HG03097 (cell line): ENCODE measurements around the gene ENOX1.

Source experiments
- ATAC-seq: cut with Tn5 transposase; IDR thresholded peaks from one replicate; pipeline ENCODE4 v1.9.1; 2021; ENCODE audit not compliant: unreplicated experiment, low FRiP score

ENOX1 gene

DNA sequence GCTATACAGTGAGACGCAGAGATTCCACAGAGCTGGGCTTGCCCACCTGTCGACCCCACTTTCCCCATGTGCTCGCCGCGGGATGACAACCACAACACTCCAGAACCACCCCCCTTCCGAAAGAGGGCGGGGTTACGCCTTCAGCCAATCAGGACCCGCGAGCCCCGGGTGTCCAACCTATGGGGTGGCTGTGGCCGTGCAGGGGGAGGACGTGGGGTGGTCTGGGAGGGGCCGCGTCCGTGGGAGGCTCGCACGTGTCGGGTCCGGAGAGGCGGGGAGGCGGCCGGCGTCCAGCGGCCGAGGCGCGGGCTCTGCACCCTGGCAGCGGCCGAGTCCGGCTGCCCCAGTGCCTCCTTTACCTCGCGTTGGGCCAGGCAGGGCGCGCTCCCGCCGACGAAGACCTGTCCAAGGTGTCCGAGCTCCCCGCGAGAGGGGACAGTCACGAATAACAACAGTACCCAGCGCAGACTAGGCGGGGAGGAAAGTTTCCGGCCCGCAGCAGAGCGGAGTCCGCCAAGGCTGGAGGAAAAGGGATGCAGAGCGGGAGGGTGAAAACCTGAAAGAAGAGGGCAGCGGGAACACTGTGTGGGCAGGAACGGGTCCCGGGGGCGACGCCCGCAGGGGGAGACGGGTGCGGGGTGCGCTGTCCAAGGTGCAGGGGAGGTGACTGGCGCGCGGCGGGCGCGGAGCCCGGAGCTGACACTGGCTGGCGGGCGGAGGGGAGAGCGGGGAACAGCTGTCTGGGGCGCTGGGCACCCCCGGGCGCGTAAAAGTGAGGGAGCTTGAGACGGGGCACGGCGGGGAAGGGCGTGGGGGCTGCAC is 911 bp downstream of the ENOX1 start:
- ATAC-seq: no peak

DNA sequence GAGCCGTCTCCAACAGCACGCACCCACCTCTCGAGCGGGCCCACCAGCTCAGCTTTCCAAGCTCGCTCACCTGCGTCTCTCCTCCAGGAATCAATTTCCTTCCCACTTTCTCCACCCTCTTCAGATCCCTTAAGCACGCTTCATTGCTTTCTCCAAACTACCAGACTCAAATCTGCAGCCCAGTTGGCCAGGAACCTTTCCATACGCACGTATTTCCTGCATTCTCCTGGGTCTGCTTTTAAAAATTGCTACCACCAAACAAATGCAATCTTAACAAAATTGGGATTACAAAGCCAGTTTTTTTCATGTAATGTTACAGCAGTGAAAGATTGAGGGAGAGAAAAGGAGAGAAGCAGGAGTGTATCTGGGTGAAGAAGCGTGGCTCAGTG is 1.5 kb downstream of the ENOX1 start:
- ATAC-seq: no peak

DNA sequence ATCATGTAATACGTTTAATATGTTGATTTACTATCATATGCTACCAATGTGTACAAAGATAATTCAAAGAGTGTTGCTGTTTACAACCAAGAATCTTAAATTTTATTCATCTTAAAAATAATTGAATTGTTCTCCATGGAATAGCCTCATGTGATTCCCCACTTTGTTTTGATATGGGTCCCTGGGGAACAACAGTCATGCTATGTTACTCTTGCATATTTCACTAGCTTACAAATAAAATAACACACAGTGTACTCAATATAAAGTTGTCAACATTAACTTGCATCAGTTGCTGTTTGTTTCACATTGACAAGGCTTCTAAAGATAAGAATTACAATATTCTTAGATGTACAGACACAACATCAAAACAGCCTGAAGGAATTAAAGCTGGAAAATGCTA is 2.3 kb downstream of the ENOX1 start:
- ATAC-seq: no peak

GRCh38 chr13:43783820-43784219 is 3.0 kb downstream of the ENOX1 start:
- no peak for ATAC-seq

- no peak for ATAC-seq
Observed at GRCh38 chr13:43782686-43783085, 4.1 kb downstream of the ENOX1 start.

DNA sequence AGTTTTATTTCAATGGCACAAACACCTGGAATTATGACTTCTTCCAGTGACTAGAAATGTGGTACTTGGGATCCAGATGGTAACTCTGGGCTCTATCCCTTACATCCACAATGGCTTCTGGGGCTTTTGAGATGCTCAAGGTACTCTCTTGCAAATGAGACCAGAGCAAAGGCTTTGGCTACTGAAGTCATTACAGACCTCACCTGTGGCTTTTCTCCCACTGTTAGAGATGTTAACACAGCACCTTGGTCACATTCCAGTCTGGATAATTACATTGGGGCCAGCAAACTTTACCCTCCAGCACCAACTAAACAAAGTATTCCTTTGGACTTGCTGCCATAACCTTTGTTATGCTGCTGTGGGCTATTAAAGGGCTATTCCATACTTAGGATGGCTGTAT is 6.1 kb downstream of the ENOX1 start:
- no peak for ATAC-seq

DNA sequence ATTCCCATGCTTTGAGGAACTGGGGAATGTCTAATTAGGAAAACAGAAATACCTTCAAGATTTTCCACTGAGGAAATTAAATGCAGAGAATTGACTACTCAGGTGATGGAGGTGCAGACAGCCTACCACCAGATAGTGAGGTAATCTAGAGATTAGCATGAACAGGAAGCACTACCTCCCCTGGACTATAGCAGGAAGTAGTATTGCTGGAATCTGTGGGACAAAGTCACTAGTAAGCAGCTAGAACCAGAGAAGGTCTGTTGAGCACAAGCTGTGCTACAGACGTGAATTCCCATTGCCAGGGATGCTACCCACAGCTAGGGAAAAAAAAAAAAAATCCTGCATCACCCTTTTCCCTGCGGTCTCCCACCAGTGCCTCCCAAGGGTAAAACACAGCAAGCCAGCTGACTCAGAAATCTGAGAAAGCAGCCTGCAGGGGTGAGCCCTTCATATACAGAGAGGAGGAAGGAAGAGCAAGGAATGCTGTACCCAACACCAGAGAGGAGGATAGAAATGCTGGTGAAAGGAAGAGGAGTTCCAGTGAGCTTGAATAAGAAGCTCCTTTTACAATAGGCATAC is 10.2 kb downstream of the ENOX1 start:
- ATAC-seq: no peak

DNA sequence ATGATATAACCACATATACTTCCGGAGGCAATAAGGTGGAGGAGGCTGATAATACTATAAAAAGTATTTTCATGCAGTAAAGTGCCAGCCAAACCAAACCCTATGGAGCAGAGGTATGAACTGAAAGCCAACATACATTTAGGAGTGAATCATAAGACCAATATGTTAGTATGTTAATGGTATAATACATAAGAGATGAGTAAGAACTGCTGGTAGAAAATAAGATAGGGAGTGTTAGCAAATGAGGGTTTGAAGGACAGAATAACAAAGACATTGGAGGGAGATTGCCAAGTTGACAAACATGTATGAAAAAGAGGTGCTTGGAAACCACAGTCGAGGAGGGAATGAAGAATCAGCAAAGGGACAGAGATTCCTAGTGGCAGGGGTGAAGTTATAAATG is 10.8 kb downstream of the ENOX1 start:
- ATAC-seq: no peak

DNA sequence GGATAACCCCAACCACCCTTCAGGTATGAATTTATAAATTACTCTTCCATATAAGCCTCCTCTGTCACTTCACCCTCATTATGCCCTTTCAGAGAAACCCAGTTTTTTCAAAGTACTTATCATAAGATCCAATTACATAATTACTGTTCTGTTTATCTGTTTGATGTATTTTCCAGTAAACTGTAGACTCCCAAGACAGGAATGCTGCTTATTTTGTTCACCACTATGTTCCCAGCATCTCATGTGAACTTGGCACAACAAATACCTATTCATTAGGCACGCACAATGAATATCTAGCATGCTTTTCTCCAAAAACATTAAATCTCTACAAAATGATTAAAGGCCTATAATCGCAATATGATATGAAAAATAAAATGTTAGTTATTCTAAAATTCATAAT is 13.2 kb downstream of the ENOX1 start:
- ATAC-seq: no peak

DNA sequence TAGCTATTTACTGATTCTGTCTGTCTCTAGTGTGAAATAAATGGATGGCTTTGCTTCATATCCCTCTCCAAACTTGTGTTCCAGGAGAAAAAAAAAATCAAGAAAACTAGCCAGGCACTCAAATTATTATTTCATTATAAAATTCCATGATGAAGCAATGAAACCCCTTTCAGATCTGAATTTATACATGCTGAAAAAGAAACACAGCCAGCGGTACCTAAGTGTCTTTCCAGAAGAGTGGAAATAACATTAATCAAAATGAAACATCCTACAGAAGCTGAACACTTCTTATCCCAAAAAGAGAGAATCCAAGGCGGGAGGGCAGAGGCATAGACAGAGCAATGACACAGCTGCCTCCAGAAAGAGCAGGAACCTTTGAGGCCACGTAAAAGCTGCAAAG is 15.9 kb downstream of the ENOX1 start:
- ATAC-seq: no peak

- ATAC-seq: no peak
Observed at GRCh38 chr13:43769529-43769928, 17.2 kb downstream of the ENOX1 start.

DNA sequence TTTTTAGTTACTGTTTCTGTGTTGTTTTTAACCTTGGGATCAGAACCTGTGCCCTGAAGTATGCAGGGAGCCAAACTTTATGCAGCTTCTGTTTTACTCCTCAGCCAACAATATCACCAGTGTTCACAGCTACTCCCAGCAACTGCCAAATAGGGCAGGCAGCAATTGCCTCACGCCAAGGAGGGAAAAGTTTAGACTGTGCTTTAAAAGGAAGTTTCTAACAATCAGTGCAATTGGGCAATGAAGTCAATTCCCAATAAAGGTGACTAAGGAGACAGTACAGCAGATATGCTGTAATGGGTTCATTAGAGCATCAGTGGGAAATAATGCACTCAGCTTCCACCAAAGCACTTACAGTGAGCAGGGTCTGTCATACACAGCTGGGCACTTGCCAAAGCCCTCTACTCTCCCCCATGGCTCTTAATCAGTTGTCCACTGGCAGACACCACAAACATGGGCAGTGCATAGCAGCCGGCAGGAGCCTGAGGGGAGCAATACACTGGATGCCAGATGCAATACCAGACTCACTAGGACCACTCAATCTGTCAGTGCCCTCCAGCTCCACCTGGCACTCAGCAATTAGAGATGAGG is 19.3 kb downstream of the ENOX1 start:
- no peak for ATAC-seq

GRCh38 chr13:43766725-43767124 is 20.0 kb downstream of the ENOX1 start:
- no peak for ATAC-seq

GRCh38 chr13:43764349-43764748 is 22.4 kb downstream of the ENOX1 start:
- ATAC-seq: no peak

- no peak for ATAC-seq
Observed at GRCh38 chr13:43763143-43763759, 23.5 kb downstream of the ENOX1 start.

DNA sequence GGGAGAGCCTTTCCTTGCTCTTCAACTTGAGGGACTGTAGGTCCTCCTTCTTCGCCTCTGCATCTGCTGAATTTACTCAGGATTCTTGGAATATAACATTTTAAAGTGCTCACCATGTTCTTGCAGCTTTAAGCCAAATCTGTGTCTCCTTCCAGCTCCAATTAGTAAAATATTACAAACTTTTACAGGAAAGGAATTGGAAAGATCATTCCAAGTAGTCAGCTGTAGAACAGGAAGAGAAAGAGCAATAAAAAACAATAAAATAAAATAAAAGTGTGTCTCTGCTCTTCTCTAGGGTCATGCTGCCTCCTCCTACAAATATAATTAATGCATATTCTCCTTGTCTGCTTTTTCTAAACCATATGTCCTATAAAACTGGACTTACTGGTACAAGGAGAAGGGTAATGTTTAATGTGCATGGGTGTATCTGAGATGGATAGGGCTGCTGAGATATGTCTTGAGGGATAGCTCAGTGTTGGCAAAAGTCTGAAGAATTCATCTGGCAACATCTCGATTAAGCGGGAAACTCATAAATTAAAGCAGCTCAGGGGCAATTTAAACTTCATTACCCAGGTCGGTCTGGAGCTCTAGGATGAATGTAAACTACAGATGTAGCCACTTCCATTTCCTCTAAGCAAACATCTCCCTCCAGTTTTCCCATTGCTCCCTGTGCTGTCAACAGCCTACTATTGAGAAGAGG is 25.0 kb downstream of the ENOX1 start:
- ATAC-seq: no peak

DNA sequence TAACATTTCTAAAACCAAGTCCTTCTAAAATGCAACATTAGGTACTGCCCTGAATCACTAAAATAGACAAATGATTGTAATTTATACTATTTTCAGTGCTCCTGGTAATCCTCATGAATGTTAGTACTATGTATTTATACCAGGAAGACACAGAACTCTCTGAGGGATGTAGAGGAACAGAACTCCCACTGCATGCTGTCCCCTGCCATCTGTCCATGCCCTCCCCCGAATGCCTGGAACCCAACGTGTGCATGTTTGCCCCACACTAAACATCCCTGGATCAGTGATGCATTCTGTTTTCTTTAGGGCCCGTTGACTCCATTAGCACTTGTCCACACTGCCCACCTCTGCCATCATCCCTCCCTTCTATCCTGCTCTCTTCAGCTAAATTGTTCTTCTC is 26.5 kb downstream of the ENOX1 start:
- ATAC-seq: no peak

- no peak for ATAC-seq
Observed at GRCh38 chr13:43758834-43759233, 27.9 kb downstream of the ENOX1 start.

- no peak for ATAC-seq
Observed at GRCh38 chr13:43757266-43757665, 29.5 kb downstream of the ENOX1 start.

DNA sequence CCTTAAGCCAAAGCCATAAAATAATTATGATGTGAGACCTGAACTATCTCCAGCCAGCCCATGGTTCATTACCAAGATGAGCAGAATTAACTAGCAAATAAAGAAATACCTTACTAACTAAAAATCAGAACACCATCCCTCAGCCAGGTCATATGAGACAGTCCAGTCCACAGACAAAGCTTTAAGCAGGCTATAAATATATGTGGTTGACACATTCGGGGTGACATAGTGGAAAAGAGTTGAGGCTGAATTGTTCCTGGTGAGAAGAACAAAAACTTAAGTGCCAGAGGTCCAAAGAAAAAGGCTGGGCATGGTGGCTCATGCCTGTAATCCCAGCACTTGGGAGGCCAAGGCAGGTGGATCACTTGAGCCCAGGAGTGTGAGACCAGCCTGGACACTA is 30.9 kb downstream of the ENOX1 start:
- no peak for ATAC-seq

GRCh38 chr13:43751624-43752023 is 35.1 kb downstream of the ENOX1 start:
- no peak for ATAC-seq
